ENCODE data around the gene CASS4. TPM values are rescaled to one million over a fixed set of nuclear protein-coding genes. Genes with fewer than 3 reads are reported as not detected.

The CASS4 gene
- total RNA-seq, 1 donor from 2014 or later: 0.10 TPM

DNA sequence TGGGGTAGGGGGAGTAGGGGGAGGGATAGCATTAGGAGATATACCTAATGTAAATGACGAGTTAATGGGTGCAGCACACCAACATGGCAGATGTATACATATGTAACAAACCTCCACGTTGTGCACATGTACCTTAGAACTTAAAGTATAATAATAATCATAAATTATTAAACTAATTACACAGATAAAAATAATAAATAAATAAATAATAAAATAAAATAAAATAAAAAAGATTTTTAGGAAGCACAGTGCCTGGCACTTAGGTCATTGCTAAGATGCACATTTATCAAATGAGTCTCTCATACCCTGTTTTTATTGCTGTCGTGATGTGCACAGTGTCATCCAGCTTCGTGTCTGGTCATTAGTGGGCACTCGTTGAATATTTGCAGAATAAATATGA, 37.4 kb downstream of the CASS4 start:
- no peaks in the 10 kb centered on the region for H3K9me3 Mint-ChIP-seq (ENCODE audit: low read depth)
- TF ChIP-seq, protein P1, sequence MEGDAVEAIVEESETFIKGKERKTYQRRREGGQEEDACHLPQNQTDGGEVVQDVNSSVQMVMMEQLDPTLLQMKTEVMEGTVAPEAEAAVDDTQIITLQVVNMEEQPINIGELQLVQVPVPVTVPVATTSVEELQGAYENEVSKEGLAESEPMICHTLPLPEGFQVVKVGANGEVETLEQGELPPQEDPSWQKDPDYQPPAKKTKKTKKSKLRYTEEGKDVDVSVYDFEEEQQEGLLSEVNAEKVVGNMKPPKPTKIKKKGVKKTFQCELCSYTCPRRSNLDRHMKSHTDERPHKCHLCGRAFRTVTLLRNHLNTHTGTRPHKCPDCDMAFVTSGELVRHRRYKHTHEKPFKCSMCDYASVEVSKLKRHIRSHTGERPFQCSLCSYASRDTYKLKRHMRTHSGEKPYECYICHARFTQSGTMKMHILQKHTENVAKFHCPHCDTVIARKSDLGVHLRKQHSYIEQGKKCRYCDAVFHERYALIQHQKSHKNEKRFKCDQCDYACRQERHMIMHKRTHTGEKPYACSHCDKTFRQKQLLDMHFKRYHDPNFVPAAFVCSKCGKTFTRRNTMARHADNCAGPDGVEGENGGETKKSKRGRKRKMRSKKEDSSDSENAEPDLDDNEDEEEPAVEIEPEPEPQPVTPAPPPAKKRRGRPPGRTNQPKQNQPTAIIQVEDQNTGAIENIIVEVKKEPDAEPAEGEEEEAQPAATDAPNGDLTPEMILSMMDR (IDR thresholded peaks at IDR 0.05): no peak
- H3K4me1 Mint-ChIP-seq (ENCODE audit: low read depth): no peaks in the 10 kb centered on the region

DNA sequence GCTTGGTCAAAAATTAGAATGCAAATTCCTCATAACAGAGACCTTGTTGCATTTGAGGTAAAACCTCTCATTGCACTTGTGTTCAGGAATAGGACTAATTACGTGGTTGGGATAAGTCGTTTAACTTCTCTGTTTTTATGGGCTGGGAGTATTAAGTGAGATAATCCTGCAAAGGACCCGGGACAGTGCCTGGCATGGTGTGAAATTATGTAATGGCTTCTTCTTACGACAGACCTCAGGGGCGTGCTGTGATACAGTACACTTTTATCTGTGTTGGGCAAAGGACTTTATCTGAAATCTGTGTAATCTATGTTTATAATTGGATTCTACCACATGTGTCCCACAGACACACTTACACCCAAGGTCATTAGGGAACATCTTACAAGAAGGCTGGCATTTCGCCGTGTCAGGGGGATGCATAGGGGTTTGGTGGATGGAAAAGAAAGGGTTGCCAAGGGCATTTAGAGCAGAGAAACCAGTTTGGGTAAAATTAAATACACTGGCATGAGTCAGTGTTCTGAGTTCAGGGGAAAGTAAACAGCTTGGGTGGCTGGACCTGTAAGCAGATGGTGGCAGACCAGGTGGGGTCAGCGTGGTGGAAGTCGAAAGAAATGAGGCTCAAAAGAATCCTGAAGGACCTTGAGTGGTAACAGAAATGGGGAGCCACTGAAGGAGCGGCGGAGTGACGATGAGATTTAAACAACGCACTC, 39.2 kb downstream of the CASS4 start:
- Mint-ChIP-seq H3K4me1 (ENCODE audit: low read depth) (no peaks in the 10 kb centered on the region), H3K9me3 (ENCODE audit: low read depth) (no peaks in the 10 kb centered on the region), H3K4me3 (ENCODE audit: unreplicated experiment) (no peak overlapping the region), H3K36me3 (ENCODE audit: low read depth) (no peaks in the 10 kb centered on the region), H3K27ac (ENCODE audit: unreplicated experiment) (no peak overlapping the region), H3K27me3 (ENCODE audit: low read depth) (no peaks in the 10 kb centered on the region)
- no peak for DNase-seq (ENCODE audit: low spot score)
- TF ChIP-seq, protein P1 (IDR thresholded peaks at IDR 0.05): no peak

More for the DNA sequence above, 37.4 kb downstream of the CASS4 start:
- Mint-ChIP-seq H3K27ac (ENCODE audit: unreplicated experiment) (no peak overlapping the region), H3K27me3 (ENCODE audit: low read depth) (no peaks in the 10 kb centered on the region), H3K4me3 (ENCODE audit: unreplicated experiment) (no peak overlapping the region), H3K36me3 (ENCODE audit: low read depth) (no peaks in the 10 kb centered on the region)
- DNase-seq (ENCODE audit: low spot score): no peak

DNA sequence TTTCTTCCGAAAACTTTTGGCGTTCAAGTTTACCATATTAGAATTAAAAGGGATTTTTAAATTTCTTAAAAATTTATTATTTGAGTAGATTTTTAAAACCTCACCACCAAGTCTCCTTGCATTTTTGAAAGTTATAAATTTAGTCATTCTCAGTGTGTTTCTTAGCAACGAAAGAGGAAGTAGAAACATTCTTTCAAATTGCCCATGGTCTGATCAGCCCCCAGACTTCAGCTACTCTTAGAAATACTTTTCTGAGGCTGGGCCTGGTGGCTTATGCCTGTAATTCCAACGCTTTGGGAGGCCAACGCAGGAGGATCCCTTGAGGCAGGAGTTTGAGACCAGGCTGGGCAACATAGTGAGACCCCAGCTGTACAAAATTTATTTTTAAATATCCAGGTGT, 41.3 kb downstream of the CASS4 start:
- Mint-ChIP-seq H3K27me3 (ENCODE audit: low read depth) (peaks cover 2% of the 10 kb centered on the region), H3K4me3 (ENCODE audit: unreplicated experiment) (no peak overlapping the region), H3K4me1 (ENCODE audit: low read depth) (no peaks in the 10 kb centered on the region), H3K27ac (ENCODE audit: unreplicated experiment) (no peak overlapping the region), H3K9me3 (ENCODE audit: low read depth) (no peaks in the 10 kb centered on the region), H3K36me3 (ENCODE audit: low read depth) (no peaks in the 10 kb centered on the region)
- TF ChIP-seq, protein P1 (IDR thresholded peaks at IDR 0.05): no peak
- no peak for DNase-seq (ENCODE audit: low spot score)

DNA sequence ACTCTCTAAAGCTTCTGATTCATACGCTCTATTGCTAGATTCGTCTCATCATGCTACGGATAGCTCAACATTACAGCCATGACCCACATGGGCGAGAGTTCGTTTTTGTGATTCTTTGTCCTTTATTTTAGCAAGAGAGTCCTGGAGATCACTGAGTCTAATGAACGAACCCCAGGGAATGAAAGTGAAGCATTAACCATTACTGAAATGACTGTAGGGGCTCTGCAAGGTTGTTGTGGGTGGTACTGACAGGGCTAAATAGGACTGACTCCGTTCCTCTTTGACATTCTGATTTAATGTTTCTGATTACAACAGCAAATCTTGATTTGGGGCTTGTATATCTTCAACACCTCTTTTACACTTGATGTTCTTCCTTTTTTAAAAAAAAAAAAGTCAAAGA, 42.7 kb downstream of the CASS4 start:
- Mint-ChIP-seq H3K36me3 (ENCODE audit: low read depth) (no peaks in the 10 kb centered on the region), H3K4me1 (ENCODE audit: low read depth) (no peaks in the 10 kb centered on the region), H3K4me3 (ENCODE audit: unreplicated experiment) (no peak overlapping the region), H3K27ac (ENCODE audit: unreplicated experiment) (no peak overlapping the region), H3K27me3 (ENCODE audit: low read depth) (peaks cover 2% of the 10 kb centered on the region), H3K9me3 (ENCODE audit: low read depth) (no peaks in the 10 kb centered on the region)
- no peak for DNase-seq (ENCODE audit: low spot score)
- TF ChIP-seq, protein P1 (IDR thresholded peaks at IDR 0.05): no peak

DNA sequence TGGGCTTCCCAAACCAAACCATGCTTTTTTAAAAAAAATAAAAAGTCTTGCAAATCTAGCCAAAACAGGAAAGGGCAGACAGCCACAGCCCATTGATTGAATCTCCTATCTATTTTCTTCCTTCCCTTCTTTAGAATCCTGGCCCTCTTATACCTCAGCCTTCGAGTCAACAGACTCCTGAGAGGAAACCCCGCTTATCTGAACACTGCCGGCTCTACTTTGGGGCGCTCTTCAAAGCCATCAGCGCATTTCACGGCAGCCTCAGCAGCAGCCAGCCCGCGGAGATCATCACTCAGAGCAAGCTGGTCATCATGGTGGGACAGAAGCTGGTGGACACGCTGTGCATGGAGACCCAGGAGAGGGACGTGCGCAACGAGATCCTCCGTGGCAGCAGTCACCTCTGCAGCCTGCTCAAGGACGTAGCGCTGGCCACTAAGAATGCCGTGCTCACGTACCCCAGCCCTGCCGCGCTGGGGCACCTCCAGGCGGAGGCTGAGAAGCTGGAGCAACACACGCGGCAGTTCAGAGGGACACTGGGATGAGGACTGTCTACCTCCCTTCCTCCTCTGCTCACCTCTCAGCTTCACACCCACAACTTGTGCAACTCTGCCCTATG, 46.3 kb downstream of the CASS4 start:
- H3K4me3 Mint-ChIP-seq (ENCODE audit: unreplicated experiment): no peak overlapping the region
- DNase-seq (ENCODE audit: low spot score): no peak
- no peaks in the 10 kb centered on the region for H3K4me1 Mint-ChIP-seq (ENCODE audit: low read depth)
- H3K36me3 Mint-ChIP-seq (ENCODE audit: low read depth): no peaks in the 10 kb centered on the region
- H3K9me3 Mint-ChIP-seq (ENCODE audit: low read depth): no peaks in the 10 kb centered on the region
- no peak overlapping the region for H3K27ac Mint-ChIP-seq (ENCODE audit: unreplicated experiment)
- H3K27me3 Mint-ChIP-seq (ENCODE audit: low read depth): peaks cover 2% of the 10 kb centered on the region
- TF ChIP-seq, protein P1 (IDR thresholded peaks at IDR 0.05): no peak
